GM10266 (cell line): Measurements from ENCODE around the gene LOXL1.

Experiments used
- DNase-seq: peaks from one replicate; pipeline ENCODE4 v3.0.0; 2012; ENCODE audit errors: extremely low spot score
- CTCF ChIP-seq: IDR thresholded peaks from 2 replicates; pipeline ENCODE4 v1.5.1; 2012; ENCODE audit warnings: mild to moderate bottlenecking, low read depth; ENCODE audit not compliant: control insufficient read depth, insufficient read depth; ENCODE audit errors: missing control alignments

Gene LOXL1

GRCh38 chr15:73952913-73953750 is 26.9 kb downstream of the LOXL1 start:
- DNase-seq: no peak
- TF ChIP-seq CTCF: no peak

- TF ChIP-seq CTCF: no peak
- DNase-seq: no peak
Measured at GRCh38 chr15:73954188-73955145, 28.2 kb downstream of the LOXL1 start.

- no peak for TF ChIP-seq CTCF
- DNase-seq: no peak
Measured at GRCh38 chr15:73955326-73955725, 29.1 kb downstream of the LOXL1 start.

- DNase-seq: no peak
- TF ChIP-seq CTCF: no peak
Measured at GRCh38 chr15:73955861-73956742, 29.8 kb downstream of the LOXL1 start.

- TF ChIP-seq CTCF: no peak
- DNase-seq: no peak
Measured at GRCh38 chr15:73956743-73957135, 30.5 kb downstream of the LOXL1 start.

- DNase-seq: no peak
- TF ChIP-seq CTCF: no peak
Measured at GRCh38 chr15:73957276-73957675, 31.0 kb downstream of the LOXL1 start.
